T-helper 1 cell treated with Interleukin-12 subunit alpha and Interleukin-12 subunit beta and Interleukin-4 antibody, amounts not matched to agents 30 μg/mL and 1 μg/mL, for 36 hours (primary cell): ENCODE data around the gene LSM12.
"Not testable (repeated sequence)": the region's sequence is repeated elsewhere in the genome, so short reads cannot be mapped to it uniquely, and the experiment has no call there.

ENCODE experiments used
- H3K27ac Mint-ChIP-seq: one replicate; pipeline ENCODE4 v1.8.0; 2021; ENCODE audit warnings: mild to moderate bottlenecking, mixed read lengths
- H3K27me3 Mint-ChIP-seq: one replicate; pipeline ENCODE4 v1.8.0; 2021; ENCODE audit warnings: low read depth, mixed read lengths
- H3K36me3 Mint-ChIP-seq: one replicate; pipeline ENCODE4 v1.8.0; 2021; ENCODE audit warnings: low read depth, mixed read lengths
- H3K4me1 Mint-ChIP-seq: one replicate; pipeline ENCODE4 v1.8.0; 2021; ENCODE audit warnings: low read depth, mixed read lengths
- H3K4me3 Mint-ChIP-seq: one replicate; pipeline ENCODE4 v1.8.0; 2021; ENCODE audit warnings: mild to moderate bottlenecking, moderate library complexity, mixed read lengths
- H3K9me3 Mint-ChIP-seq: one replicate; pipeline ENCODE4 v1.8.0; 2021; ENCODE audit warnings: mixed read lengths

LSM12 gene

GRCh38 chr17:44049294-44050060, 17.0 kb downstream of the LSM12 start:
- no peak overlapping the region for H3K4me3 Mint-ChIP-seq
- no peaks in the 10 kb centered on the region for H3K9me3 Mint-ChIP-seq
- peaks cover 26% of the 10 kb centered on the region for H3K36me3 Mint-ChIP-seq
- no peaks in the 10 kb centered on the region for H3K27me3 Mint-ChIP-seq
- H3K4me1 Mint-ChIP-seq: peaks cover 12% of the 10 kb centered on the region
- H3K27ac Mint-ChIP-seq: no peak overlapping the region

GRCh38 chr17:44046893-44047292, 19.6 kb downstream of the LSM12 start:
- peaks cover 12% of the 10 kb centered on the region for H3K36me3 Mint-ChIP-seq
- H3K27ac Mint-ChIP-seq, H3K4me1 Mint-ChIP-seq, H3K9me3 Mint-ChIP-seq, H3K27me3 Mint-ChIP-seq, H3K4me3 Mint-ChIP-seq: not testable (repeated sequence)

- Mint-ChIP-seq H3K27ac (no peak overlapping the region), H3K4me3 (no peak overlapping the region), H3K27me3 (no peaks in the 10 kb centered on the region), H3K9me3 (no peaks in the 10 kb centered on the region), H3K36me3 (peaks cover 15% of the 10 kb centered on the region), H3K4me1 (peaks cover 9% of the 10 kb centered on the region)
Measured at GRCh38 chr17:44045486-44045885, 21.0 kb downstream of the LSM12 start.

- peaks cover 19% of the 10 kb centered on the region for H3K4me1 Mint-ChIP-seq
- no peaks in the 10 kb centered on the region for H3K9me3 Mint-ChIP-seq
- H3K4me3 Mint-ChIP-seq: no peak overlapping the region
- H3K27ac Mint-ChIP-seq: no peak overlapping the region
- H3K36me3 Mint-ChIP-seq: peaks cover 21% of the 10 kb centered on the region
- no peaks in the 10 kb centered on the region for H3K27me3 Mint-ChIP-seq
Measured at GRCh38 chr17:44044071-44044470, 22.4 kb downstream of the LSM12 start.

GRCh38 chr17:44043272-44043696, 23.2 kb downstream of the LSM12 start:
- Mint-ChIP-seq H3K9me3 (no peaks in the 10 kb centered on the region), H3K4me3 (no peak overlapping the region), H3K27ac (no peak overlapping the region), H3K36me3 (peaks cover 19% of the 10 kb centered on the region), H3K27me3 (no peaks in the 10 kb centered on the region), H3K4me1 (peaks cover 19% of the 10 kb centered on the region)

GRCh38 chr17:44039829-44040635, 26.4 kb downstream of the LSM12 start:
- no peaks in the 10 kb centered on the region for H3K9me3 Mint-ChIP-seq
- no peaks in the 10 kb centered on the region for H3K27me3 Mint-ChIP-seq
- H3K27ac Mint-ChIP-seq: peak overlapping the region; percentile 81
- H3K4me3 Mint-ChIP-seq: peak overlapping the region; percentile 10
- peaks cover 18% of the 10 kb centered on the region for H3K4me1 Mint-ChIP-seq
- peaks cover 22% of the 10 kb centered on the region for H3K36me3 Mint-ChIP-seq

- H3K4me3 Mint-ChIP-seq: no peak overlapping the region
- H3K27me3 Mint-ChIP-seq: no peaks in the 10 kb centered on the region
- peaks cover 27% of the 10 kb centered on the region for H3K36me3 Mint-ChIP-seq
- H3K27ac Mint-ChIP-seq: no peak overlapping the region
- H3K9me3 Mint-ChIP-seq: no peaks in the 10 kb centered on the region
- H3K4me1 Mint-ChIP-seq: peaks cover 16% of the 10 kb centered on the region
Measured at GRCh38 chr17:44038604-44039011, 27.9 kb downstream of the LSM12 start.

GRCh38 chr17:44037471-44037870, 29.0 kb downstream of the LSM12 start:
- H3K4me1 Mint-ChIP-seq: peaks cover 16% of the 10 kb centered on the region
- no peaks in the 10 kb centered on the region for H3K27me3 Mint-ChIP-seq
- no peak overlapping the region for H3K27ac Mint-ChIP-seq
- no peak overlapping the region for H3K4me3 Mint-ChIP-seq
- H3K9me3 Mint-ChIP-seq: no peaks in the 10 kb centered on the region
- H3K36me3 Mint-ChIP-seq: peaks cover 32% of the 10 kb centered on the region

- peaks cover 34% of the 10 kb centered on the region for H3K36me3 Mint-ChIP-seq
- not testable (repeated sequence) for H3K27me3 Mint-ChIP-seq, H3K9me3 Mint-ChIP-seq, H3K4me1 Mint-ChIP-seq, H3K27ac Mint-ChIP-seq, H3K4me3 Mint-ChIP-seq
Measured at GRCh38 chr17:44034688-44035087, 31.8 kb downstream of the LSM12 start.

- Mint-ChIP-seq H3K27me3 (no peaks in the 10 kb centered on the region), H3K36me3 (peaks cover 31% of the 10 kb centered on the region), H3K4me1 (peaks cover 9% of the 10 kb centered on the region), H3K9me3 (no peaks in the 10 kb centered on the region), H3K27ac (no peak overlapping the region), H3K4me3 (no peak overlapping the region)
Measured at GRCh38 chr17:44033861-44034408, 32.5 kb downstream of the LSM12 start.

- Mint-ChIP-seq H3K27ac (no peak overlapping the region), H3K9me3 (no peaks in the 10 kb centered on the region), H3K36me3 (peaks cover 24% of the 10 kb centered on the region)
Measured at GRCh38 chr17:44030482-44030881, 36.0 kb downstream of the LSM12 start.

GRCh38 chr17:44029736-44030135, 36.7 kb downstream of the LSM12 start:
- Mint-ChIP-seq H3K27me3 (no peaks in the 10 kb centered on the region), H3K36me3 (peaks cover 24% of the 10 kb centered on the region)

More at GRCh38 chr17:44030482-44030881, 36.0 kb downstream of the LSM12 start:
- Mint-ChIP-seq H3K4me1 (peaks cover 12% of the 10 kb centered on the region), H3K27me3 (no peaks in the 10 kb centered on the region), H3K4me3 (no peak overlapping the region)

GRCh38 chr17:44024853-44025252, 41.6 kb downstream of the LSM12 start:
- Mint-ChIP-seq H3K4me1 (peaks cover 12% of the 10 kb centered on the region), H3K27me3 (no peaks in the 10 kb centered on the region), H3K27ac (no peak overlapping the region), H3K9me3 (no peaks in the 10 kb centered on the region), H3K4me3 (no peak overlapping the region), H3K36me3 (peaks cover 4% of the 10 kb centered on the region)

More at GRCh38 chr17:44029736-44030135, 36.7 kb downstream of the LSM12 start:
- no peaks in the 10 kb centered on the region for H3K9me3 Mint-ChIP-seq
- H3K27ac Mint-ChIP-seq: peak overlapping the region; percentile 18
- no peak overlapping the region for H3K4me3 Mint-ChIP-seq
- peaks cover 12% of the 10 kb centered on the region for H3K4me1 Mint-ChIP-seq

- Mint-ChIP-seq H3K27ac (no peak overlapping the region), H3K36me3 (peaks cover 5% of the 10 kb centered on the region), H3K27me3 (no peaks in the 10 kb centered on the region), H3K4me1 (peaks cover 7% of the 10 kb centered on the region), H3K4me3 (no peak overlapping the region), H3K9me3 (no peaks in the 10 kb centered on the region)
Measured at GRCh38 chr17:44024271-44024663, 42.2 kb downstream of the LSM12 start.
